HG03175 (cell line): ENCODE measurements around the gene PROM1.

ENCODE experiments used
- ATAC-seq: cut with Tn5 transposase; IDR thresholded peaks from one replicate; pipeline ENCODE4 v1.9.1; 2021; ENCODE audit warnings: mild to moderate bottlenecking, moderate library complexity; ENCODE audit not compliant: unreplicated experiment

Gene PROM1

DNA sequence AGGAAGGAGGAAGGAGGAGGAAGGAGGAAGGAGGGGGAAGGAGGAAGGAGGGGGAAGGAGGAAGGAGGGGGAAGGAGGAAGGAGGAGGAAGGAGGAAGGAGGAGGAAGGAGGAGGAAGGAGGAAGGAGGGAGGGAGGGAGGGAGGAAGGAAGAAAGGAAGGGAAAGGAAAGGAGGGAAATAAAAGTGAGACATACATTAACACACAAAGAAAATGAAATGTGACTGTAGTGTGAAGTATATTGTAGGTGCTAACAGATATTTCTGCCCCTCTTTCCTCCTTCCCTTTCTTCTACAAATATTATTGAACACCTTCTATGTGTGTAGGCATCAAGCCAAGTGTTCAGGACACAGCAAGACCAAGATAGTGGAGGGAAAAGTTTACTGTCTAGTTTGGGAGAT, 26.4 kb upstream of the PROM1 start:
- ATAC-seq: no peak

- ATAC-seq: no peak
Measured at GRCh38 chr4:16109256-16109655, 25.4 kb upstream of the PROM1 start.

DNA sequence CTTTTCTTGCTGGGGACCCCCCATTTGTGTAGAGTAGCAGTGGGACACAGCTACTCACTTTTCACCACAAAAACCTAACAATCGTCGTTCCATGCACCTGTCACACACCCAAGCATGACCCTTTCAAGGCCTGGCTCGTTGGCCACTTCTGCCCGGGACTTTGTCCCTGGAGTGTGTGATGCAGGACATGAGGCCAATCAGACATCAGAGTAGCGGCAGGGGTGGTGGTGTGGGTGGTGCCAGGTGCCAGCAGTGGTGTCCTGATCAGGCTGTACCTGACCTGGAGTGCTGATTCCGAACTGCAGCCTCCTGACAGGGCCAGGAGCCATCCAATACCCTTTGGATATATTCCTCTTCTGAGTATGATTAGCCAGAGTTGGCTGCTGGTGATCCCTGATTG, 23.1 kb upstream of the PROM1 start:
- ATAC-seq: no peak

GRCh38 chr4:16104520-16104919, 20.7 kb upstream of the PROM1 start:
- ATAC-seq: no peak

- ATAC-seq: no peak
Measured at GRCh38 chr4:16102356-16102755, 18.5 kb upstream of the PROM1 start.

DNA sequence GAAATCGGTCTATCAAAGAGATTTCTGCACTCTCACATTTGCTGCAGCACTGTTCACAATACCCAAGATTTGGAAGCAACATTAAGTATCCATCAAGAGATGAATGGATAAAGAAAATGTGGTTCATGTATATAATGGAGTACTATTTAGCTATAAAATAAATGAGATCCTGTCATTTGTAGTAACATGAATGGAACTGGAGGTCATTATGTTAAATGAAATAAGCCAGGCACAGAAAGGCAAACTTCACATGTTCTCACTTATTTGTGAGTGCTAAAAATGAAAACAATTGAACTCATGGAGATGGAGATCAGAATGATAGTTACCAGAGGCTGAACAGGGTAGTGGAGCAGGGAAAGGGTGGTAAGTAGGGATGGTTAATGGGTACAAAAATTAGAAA, 17.0 kb upstream of the PROM1 start:
- no peak for ATAC-seq

GRCh38 chr4:16092682-16093319, 9.0 kb upstream of the PROM1 start:
- ATAC-seq: no peak

- no peak for ATAC-seq
Measured at GRCh38 chr4:16090096-16090705, 6.4 kb upstream of the PROM1 start.

- no peak for ATAC-seq
Measured at GRCh38 chr4:16089156-16089555, 5.3 kb upstream of the PROM1 start.

GRCh38 chr4:16088601-16089000, 4.8 kb upstream of the PROM1 start:
- no peak for ATAC-seq

DNA sequence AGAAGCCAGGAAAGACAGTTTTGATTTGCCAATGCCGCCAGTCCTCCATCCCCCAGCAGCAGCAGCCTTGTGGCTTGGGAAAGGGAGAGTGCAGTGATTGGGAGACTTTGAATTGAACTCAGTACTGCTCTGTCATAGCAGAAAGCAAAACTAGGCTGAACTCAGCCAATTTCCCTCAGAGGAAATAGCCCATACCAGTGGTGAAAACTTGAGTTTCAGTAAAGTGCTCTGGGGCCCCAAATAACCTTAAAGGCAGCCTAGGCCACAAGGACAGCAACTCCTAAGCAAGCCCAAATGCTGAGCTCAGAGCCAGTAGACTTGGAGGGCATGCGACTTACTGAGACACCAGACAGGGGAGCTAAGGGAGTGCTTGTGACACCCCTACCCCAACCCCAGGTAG, 2.0 kb upstream of the PROM1 start:
- ATAC-seq: no peak

GRCh38 chr4:16082426-16083240, 1.2 kb downstream of the PROM1 start:
- ATAC-seq: no peak

GRCh38 chr4:16082041-16082425, 1.8 kb downstream of the PROM1 start:
- no peak for ATAC-seq

DNA sequence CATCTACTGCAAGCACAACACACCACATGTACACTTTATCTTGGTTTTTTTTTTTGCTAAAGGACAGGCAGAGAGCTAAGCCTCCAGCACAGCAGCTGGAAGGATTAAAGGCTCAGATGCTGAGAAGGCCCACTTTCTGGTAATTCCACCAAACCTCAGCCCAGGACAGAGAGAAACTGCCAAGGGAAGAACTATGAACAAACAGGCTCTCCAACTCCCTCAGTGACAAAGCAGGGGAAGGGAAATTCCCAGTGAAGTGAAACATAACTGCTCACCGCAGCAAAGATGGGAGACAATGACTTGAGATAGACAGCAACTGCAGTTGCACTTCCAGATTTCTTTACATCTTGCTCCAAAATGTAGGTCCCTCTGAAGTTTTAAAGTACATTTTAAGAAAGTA, 4.8 kb downstream of the PROM1 start:
- ATAC-seq: peak; percentile 55

- ATAC-seq: no peak
Measured at GRCh38 chr4:16078195-16078760, 5.5 kb downstream of the PROM1 start.

DNA sequence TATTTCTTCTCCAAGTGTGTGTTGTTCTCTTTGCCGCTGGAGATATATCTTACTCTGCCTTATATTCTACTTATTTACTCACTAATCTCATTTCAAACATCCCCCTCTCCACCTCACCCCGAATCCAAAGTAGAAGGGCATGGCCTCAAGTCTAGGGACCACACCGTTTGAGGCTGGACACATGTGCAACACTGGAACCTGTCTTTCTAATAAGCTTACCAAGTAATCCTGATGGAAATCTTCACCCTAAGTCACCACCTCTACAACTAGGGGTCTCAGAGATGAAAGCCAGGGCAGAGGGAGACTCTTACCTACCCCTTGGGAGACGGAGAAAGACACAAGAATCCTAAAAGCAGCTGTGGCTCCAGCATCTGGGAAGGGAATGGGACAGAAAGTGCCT, 6.0 kb downstream of the PROM1 start:
- no peak for ATAC-seq

- ATAC-seq: no peak
Measured at GRCh38 chr4:16075975-16076757, 7.7 kb downstream of the PROM1 start.

GRCh38 chr4:16075061-16075460, 8.8 kb downstream of the PROM1 start:
- ATAC-seq: no peak

GRCh38 chr4:16072168-16072567, 11.7 kb downstream of the PROM1 start:
- no peak for ATAC-seq

GRCh38 chr4:16070203-16070602, 13.6 kb downstream of the PROM1 start:
- ATAC-seq: no peak

- no peak for ATAC-seq
Measured at GRCh38 chr4:16067515-16067914, 16.3 kb downstream of the PROM1 start.
